SK-N-MC (cell line): Measurements from ENCODE around the gene POFUT2.

Experiments
- EZH2 ChIP-seq: fragments of 200-600 bp; sonication (generic); IDR thresholded peaks from one replicate; pipeline ENCODE4 v1.6.1; 2017; ENCODE audit warnings: antibody characterized with exemption
- POLR2AphosphoS5 ChIP-seq: IDR thresholded peaks from 2 replicates; pipeline ENCODE4 v1.6.1; 2012; ENCODE audit warnings: mild to moderate bottlenecking, low read depth, low read length, borderline replicate concordance

DNA sequence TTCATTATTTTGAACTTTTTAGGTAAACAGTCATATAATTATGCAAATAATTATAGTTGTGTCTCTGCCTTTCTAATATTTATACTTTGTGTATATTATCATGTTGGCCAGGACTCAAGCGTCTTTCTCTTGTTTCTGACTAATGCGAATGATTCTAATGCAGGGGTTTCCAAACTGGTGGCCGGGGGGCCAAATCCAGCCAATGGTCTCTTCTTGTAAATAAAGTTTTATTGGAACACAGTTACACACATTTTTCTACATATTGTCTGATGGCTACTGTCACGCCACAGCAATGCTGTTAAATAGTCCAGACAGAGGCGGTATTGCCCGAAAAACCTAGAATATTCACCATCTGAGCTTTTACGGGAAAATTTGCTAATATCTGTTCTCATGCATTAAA is 8.9 kb upstream of the POFUT2 start:
- TF ChIP-seq POLR2AphosphoS5 (no peak), EZH2 (no peak)
